Measurements from ENCODE around the gene PLCG1.
"Not testable (repeated sequence)": the region's sequence is repeated elsewhere in the genome, so short reads cannot be mapped to it uniquely, and the experiment has no call there.

DNA sequence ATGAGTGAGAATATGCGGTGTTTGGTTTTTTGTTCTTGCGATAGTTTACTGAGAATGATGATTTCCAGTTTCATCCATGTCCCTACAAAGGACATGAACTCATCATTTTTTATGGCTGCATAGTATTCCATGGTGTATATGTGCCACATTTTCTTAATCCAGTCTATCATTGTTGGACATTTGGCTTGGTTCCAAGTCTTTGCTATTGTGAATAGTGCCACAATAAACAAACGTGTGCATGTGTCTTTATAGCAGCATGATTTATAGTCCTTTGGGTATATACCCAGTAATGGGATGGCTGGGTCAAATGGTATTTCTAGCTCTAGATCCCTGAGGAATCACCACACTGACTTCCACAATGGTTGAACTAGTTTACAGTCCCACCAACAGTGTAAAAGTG lies 9.0 kb upstream of the PLCG1 start:
- TF ChIP-seq, protein P1, sequence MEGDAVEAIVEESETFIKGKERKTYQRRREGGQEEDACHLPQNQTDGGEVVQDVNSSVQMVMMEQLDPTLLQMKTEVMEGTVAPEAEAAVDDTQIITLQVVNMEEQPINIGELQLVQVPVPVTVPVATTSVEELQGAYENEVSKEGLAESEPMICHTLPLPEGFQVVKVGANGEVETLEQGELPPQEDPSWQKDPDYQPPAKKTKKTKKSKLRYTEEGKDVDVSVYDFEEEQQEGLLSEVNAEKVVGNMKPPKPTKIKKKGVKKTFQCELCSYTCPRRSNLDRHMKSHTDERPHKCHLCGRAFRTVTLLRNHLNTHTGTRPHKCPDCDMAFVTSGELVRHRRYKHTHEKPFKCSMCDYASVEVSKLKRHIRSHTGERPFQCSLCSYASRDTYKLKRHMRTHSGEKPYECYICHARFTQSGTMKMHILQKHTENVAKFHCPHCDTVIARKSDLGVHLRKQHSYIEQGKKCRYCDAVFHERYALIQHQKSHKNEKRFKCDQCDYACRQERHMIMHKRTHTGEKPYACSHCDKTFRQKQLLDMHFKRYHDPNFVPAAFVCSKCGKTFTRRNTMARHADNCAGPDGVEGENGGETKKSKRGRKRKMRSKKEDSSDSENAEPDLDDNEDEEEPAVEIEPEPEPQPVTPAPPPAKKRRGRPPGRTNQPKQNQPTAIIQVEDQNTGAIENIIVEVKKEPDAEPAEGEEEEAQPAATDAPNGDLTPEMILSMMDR (IDR thresholded peaks at IDR 0.05; ENCODE audit: extremely low read depth in 1 of 2, insufficient read depth in 1 of 2, low read depth in 1 of 2, low read length in 2 of 2), result not testable (repeated sequence)
- TF ChIP-seq POLR2A (IDR thresholded peaks at IDR 0.05; ENCODE audit: low read depth, low read length); EZH2 (IDR thresholded peaks at IDR 0.05; ENCODE audit: borderline replicate concordance, low read depth, low read length, severe bottlenecking); JUN (IDR thresholded peaks at IDR 0.05; ENCODE audit: borderline replicate concordance, insufficient read depth, insufficient read length, low read depth); POLR2AphosphoS5 (IDR thresholded peaks at IDR 0.05; ENCODE audit: insufficient read depth, low read depth, low read length); MYC (IDR thresholded peaks at IDR 0.05; ENCODE audit: low read depth, low read length); GATA2 (IDR thresholded peaks at IDR 0.05; ENCODE audit: insufficient read depth, insufficient read length, low read depth, low read length): not testable (repeated sequence)

All from endothelial cell of umbilical vein (primary cell).